ENCODE measurements around the gene PDCD5. TPM values are rescaled to one million over a fixed set of nuclear protein-coding genes. Genes with fewer than 3 reads are reported as not detected.

Gene PDCD5
- total and polyA plus RNA-seq, 4 donors, result 71.2 to 110 (median 81.2) TPM

DNA sequence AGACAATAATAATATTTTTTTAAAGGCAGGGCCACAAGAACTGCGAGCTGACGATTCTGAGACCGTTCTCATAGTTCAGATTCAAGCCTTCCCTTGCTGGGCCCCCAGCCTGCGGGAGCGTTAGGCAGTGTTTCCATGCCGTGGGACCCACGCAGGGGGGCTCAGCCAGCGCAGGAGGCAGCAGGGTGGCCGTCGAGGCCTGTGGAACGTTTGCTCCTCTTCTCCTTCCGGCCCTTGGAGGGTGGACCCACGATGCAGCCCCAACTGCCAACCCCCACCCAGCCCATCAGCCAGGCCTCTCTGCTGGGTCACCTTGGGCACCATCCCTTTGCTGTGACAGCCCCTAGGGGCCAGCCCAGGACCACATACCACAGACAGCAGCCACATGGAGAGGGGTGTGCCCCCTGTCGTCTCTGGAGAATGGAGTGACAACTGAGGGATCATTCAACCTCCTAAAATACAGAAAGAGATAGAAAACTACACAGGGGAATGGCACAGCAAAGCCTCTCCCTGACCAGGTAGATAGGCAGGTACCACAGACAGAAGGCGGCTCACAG lies 46.8 kb downstream of the PDCD5 start:
- H3K27ac ChIP-seq (ENCODE audit: low read depth in 1 of 2, low read length in 2 of 2), result no peak overlapping the region
- peaks cover 0 to 9% of the 10 kb centered on the region in 2 donors for H3K36me3 ChIP-seq (ENCODE audit: control insufficient read depth in 1 of 2, insufficient read depth in 2 of 2, low read length in 1 of 2)
- WGBS, 2 donors, result 74 to 77% methylated on average over 15 of the region's 15 CpGs

DNA sequence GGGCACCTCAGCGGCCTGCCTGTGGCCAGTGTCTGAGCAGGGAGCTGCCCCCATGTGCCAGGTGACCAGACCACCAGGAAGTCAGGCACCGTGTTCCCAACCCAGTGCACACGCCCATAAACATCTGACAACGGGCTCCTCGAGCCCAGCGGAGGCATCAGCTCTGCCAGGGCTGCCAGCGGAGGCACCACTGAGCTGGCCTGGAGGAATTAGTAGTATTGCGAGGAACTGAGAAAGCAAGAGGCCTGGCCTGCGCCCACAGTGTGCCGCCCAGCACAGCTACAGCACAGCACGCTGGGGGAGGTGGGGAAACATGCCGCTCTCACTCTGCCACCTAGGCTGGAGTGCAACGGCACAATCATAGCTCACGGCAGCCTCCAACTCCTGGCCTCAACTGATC lies 49.3 kb downstream of the PDCD5 start:
- H3K4me3 ChIP-seq (ENCODE audit: low read length in 2 of 2), result no peak overlapping the region
- H3K9me3 ChIP-seq (ENCODE audit: control insufficient read depth, low read length), result no peaks in the 10 kb centered on the region
- intact Hi-C loops (cut with DNase I), result no loop called here
- no peaks in the 10 kb centered on the region for H3K27me3 ChIP-seq (ENCODE audit: control insufficient read depth in 1 of 2, insufficient read depth in 2 of 2, low read length in 1 of 2)
- H3K27ac ChIP-seq (ENCODE audit: low read depth in 1 of 2, low read length in 2 of 2), result no peak overlapping the region
- 86 to 89% methylated on average over 14 of the region's 14 CpGs for WGBS, 2 donors
- no peaks in the 10 kb centered on the region for H3K4me1 ChIP-seq (ENCODE audit: control insufficient read depth in 1 of 2, insufficient read depth in 2 of 2, low read length in 2 of 2)
- H3K36me3 ChIP-seq (ENCODE audit: control insufficient read depth in 1 of 2, insufficient read depth in 2 of 2, low read length in 1 of 2), result peaks cover 0 to 9% of the 10 kb centered on the region in 2 donors
- ATAC-seq (ENCODE audit: low FRiP score) (no peak), DNase-seq (no peak)

More for the DNA sequence above, 46.8 kb downstream of the PDCD5 start:
- no peaks in the 10 kb centered on the region for H3K9me3 ChIP-seq (ENCODE audit: control insufficient read depth, low read length)
- ATAC-seq (ENCODE audit: low FRiP score) (no peak), DNase-seq (no peak)
- no peaks in the 10 kb centered on the region for H3K4me1 ChIP-seq (ENCODE audit: control insufficient read depth in 1 of 2, insufficient read depth in 2 of 2, low read length in 2 of 2)
- no peaks in the 10 kb centered on the region for H3K27me3 ChIP-seq (ENCODE audit: control insufficient read depth in 1 of 2, insufficient read depth in 2 of 2, low read length in 1 of 2)
- no peak overlapping the region for H3K4me3 ChIP-seq (ENCODE audit: low read length in 2 of 2)
- intact Hi-C loops (cut with DNase I), result no loop called here

DNA sequence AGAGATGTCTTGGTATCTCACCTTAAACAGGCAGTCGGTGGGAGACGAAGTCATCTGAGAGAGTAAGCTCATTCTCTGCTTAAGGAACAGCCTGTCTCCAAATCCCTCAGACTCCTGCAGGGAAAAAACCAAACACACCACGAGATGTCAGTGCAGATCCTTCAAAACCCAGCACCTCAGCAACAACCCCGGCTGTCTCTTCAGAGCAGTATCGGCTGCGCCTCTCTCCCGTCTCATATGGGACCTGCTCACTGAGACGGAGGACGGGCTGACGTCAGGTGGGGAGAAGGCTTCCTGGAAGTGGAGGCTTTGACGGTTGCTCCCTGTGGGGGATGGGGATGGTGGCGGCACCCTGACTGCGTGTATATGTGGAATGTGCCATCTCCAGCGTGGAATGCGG lies 50.4 kb downstream of the PDCD5 start:
- intact Hi-C loops (cut with DNase I), result no loop called here
- Histone ChIP-seq H3K9me3 (ENCODE audit: control insufficient read depth, low read length) (no peaks in the 10 kb centered on the region), H3K4me3 (ENCODE audit: low read length in 2 of 2) (no peak overlapping the region), H3K27ac (ENCODE audit: low read depth in 1 of 2, low read length in 2 of 2) (no peak overlapping the region), H3K27me3 (ENCODE audit: control insufficient read depth in 1 of 2, insufficient read depth in 2 of 2, low read length in 1 of 2) (no peaks in the 10 kb centered on the region), H3K4me1 (ENCODE audit: control insufficient read depth in 1 of 2, insufficient read depth in 2 of 2, low read length in 2 of 2) (no peaks in the 10 kb centered on the region), H3K36me3 (ENCODE audit: control insufficient read depth in 1 of 2, insufficient read depth in 2 of 2, low read length in 1 of 2) (peaks cover 0 to 11% of the 10 kb centered on the region in 2 donors)
- 90 to 92% methylated on average over 15 of the region's 15 CpGs for WGBS, 2 donors
- ATAC-seq (ENCODE audit: low FRiP score) (no peak), DNase-seq (no peak)

Other genes starting within 250 kb of the PDCD5 start
- 10 to 100 TPM; 23.2 to 25.1 TPM for gene ZNF507, start 235.6 kb upstream of the PDCD5 start, total RNA-seq
- gene ZNF507, start 235.6 kb upstream of the PDCD5 start, polyA plus RNA-seq, result 1 to 10 TPM; 5.5 to 8.7 TPM
- 10 to 100 TPM; 33.5 to 47.6 TPM for gene DPY19L3, start 175.4 kb upstream of the PDCD5 start, total RNA-seq
- gene DPY19L3, start 175.4 kb upstream of the PDCD5 start, polyA plus RNA-seq, result 10 to 100 TPM in 1 of 2 donors, 1 to 10 TPM in 1; 5.9 to 12.7 TPM
- gene ANKRD27, start 94.0 kb downstream of the PDCD5 start, total RNA-seq, result 10 to 100 TPM; 28.8 to 30.9 TPM
- gene ANKRD27, start 94.0 kb downstream of the PDCD5 start, polyA plus RNA-seq, result 10 to 100 TPM; 11.0 to 13.4 TPM
- gene RGS9BP, start 94.7 kb downstream of the PDCD5 start, total RNA-seq, result not detected
- gene RGS9BP, start 94.7 kb downstream of the PDCD5 start, polyA plus RNA-seq, result under 1 TPM in 1 of 2 donors, not detected in 1; 0.25 TPM
- gene NUDT19, start 110.6 kb downstream of the PDCD5 start, total RNA-seq, result 1 to 10 TPM; 5.4 to 6.6 TPM
- 1 to 10 TPM; 3.5 to 4.5 TPM for gene NUDT19, start 110.6 kb downstream of the PDCD5 start, polyA plus RNA-seq
- under 1 TPM in 1 of 2 donors, not detected in 1; 0.18 TPM for gene TDRD12, start 138.6 kb downstream of the PDCD5 start, total RNA-seq
- gene TDRD12, start 138.6 kb downstream of the PDCD5 start, polyA plus RNA-seq, result under 1 TPM in 1 of 2 donors, not detected in 1; 0.03 TPM